ENCODE measurements around the gene PIN4.
"Not testable (repeated sequence)": the region's sequence is repeated elsewhere in the genome, so short reads cannot be mapped to it uniquely, and the experiment has no call there.

The PIN4 gene

DNA sequence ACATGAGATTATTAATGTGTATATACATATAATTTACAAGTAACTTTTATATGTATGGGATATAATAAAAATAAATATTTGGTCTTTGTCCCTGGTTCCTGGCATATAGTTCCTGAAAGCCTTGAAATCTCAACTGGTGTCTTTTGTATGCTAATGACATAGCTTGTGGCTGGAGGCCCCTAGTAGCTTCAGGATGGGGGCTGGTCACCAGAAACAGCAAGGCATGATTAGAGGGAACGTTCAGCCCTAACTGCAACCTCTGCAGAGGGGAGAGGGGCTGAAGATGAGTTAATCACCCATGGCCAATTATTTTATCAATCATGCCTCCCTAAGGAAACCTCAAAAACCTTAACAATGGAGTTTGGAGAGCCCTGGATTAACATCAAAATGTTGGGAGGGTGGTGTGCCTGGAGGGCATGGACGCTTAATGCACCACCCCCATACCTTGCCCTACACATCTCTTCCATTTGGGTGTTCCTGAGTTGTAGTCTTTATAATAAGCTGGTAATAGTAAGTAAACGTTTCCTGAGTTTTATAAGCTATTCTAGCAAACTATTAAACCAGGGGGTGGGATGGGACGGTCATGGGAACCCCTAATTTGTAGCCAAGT is 21.3 kb downstream of the PIN4 start:
- no peak for DNase-seq

- no peak for DNase-seq
Measured at GRCh38 chrX:72203421-72203820, 21.9 kb downstream of the PIN4 start.

DNA sequence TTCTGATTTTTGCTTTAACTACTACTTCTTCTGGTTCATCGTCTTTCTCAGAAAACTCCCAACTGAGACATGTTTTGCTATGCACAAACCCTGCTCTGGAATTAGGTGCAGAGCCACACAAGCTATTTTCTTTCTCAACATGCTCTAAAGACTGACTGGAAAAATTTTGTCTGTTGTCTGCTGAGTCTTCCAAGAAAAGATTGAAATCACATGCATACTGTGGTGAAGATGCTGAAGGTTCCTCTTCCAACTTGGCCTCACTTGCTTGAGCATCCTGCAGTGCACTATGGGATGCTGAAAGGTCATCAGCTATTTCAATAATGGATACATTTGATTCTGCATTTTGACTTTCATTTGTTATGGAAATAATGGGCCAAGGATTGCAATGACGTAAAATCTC is 24.1 kb downstream of the PIN4 start:
- no peak for DNase-seq

DNA sequence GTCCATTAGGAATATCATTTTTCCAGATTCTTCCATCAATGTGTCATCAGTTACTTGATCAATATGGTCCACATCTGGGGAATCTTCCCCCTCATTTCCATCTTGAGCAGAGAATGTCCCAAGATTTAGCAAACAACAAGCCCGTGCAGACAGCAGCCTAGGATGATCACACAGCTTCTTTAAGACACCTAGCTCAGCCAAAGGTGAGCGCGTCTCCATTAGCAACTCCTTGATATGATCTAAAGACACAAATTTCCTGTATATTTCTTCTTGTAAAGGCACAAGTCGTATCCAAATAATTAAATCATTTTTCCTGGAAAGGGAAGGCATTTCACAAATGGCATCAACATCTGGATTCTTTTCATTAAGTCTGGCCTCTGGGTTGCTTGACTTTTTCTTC is 25.8 kb downstream of the PIN4 start:
- DNase-seq, result no peak

- DNase-seq, result peak; percentile 0
Measured at GRCh38 chrX:72208126-72208800, 26.7 kb downstream of the PIN4 start.

GRCh38 chrX:72216973-72217372 is 35.4 kb downstream of the PIN4 start:
- no peak for DNase-seq

DNA sequence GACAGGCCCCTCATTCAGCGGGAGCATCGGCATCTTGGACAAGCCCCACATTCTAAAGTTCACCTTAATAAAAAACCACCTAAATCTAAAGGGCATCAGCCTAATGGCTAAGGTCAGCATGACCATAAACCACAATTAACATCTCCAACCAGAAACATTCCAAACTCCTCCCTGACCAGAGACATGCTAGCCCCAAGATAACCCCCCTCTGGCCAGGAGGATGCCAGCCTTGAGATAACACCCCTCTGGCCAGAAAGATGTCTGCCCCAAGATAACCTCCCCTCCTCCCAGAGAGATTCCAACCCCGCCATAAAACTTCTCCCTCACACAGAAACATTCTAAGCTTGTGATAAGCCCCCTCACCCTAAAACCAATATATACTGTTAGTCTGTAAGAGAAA is 38.8 kb downstream of the PIN4 start:
- DNase-seq, result not testable (repeated sequence)

DNA sequence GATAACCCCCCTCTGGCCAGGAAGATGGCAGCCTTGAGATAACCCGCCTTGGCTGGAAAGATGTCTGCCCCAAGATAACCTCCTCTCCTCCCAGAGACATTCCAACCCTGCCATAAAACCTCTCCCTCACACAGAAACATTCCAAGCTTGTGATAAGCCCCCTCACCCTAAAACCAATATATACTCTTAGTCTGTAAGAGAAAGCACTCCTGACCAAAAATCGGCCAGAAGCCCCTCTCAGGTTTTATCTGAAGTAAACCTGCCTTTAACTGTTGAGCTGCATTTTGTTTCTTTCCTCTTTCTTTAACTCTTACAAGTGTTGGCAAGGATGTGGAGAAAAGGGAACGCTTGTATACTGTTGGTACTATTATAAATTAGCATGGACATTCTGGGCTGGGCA is 48.7 kb downstream of the PIN4 start:
- DNase-seq, result no peak

DNA sequence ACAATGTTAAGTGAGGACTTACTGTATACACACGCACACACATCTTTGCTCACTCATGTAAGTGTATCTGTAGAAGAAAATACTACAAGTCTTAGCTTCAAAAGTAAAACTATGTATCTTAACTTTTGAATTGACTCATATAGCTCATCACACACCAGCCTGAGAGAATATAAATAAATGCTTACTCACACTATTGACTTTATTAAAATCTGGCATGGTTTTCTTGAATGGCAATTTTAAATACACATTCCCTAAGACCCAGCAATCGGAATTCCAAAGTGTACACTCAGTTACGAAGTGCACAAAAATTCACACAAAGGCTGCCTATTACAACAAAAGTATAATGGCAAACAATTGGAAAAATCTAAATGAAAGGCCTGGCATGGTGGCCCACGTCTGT is 55.3 kb downstream of the PIN4 start:
- no peak for DNase-seq

- no peak for DNase-seq
Measured at GRCh38 chrX:72238183-72238582, 56.6 kb downstream of the PIN4 start.

DNA sequence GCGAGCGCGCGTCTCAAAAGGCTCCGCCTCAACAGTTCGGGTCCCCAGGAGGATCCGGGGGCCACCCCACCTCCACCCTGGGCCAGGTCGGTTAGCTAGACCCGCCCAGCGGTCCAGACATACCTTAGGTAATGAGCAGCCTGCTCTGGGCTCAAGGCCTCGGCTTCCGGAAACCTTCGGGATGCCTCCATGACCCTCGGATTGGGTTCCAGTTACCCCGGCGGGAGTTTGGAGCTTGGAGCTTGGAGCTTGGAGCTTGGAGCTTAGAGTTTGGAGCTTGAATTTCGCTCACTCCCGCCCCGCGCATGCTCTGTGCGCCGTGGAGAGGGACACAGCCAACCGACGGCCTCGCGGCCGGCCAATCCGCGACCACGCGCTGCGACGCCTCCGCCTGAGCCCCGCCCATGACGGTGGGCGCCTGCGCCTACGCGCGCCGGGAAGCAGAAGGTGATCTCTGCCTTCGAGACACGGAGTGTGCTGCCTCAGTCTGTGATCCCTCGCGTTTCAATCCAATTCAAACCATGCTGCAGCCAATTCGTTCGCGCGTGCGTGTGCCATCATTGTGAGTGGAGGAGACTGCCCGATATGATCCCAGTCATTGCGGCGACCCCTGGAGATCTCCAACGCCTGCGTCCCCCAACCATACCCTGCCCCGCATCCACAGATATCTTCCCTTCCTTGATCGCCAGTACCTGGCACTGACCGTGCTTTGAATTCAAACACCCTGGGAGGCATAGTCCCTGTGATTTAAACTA is 57.3 kb downstream of the PIN4 start, which contains the start of gene ERCC6L:
ERCC6L (minus strand) TSS at position 307 of the 755 bp plus-strand sequence; CDS start at position 191, 116 bp downstream.
- DNase-seq, result peak; percentile 85

DNA sequence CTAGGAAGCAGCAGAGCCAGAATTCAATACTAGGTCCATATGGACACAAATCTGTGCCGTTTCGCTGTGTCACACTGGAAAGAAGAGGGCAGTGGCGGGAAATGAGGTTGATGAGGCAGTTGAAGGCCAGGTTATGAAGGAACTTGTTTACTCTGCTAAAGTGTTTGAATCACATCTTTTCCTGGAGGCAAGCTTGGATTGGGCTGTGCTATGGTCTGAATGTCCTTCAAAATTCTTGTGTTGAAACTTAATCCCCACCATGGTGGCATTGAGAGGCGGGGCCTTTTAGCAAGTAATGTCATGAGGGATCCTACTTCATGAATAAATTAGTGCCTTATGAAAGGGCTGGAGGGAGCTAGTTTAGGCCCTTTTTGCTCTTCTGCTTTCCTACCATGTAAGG is 59.4 kb downstream of the PIN4 start:
- no peak for DNase-seq

DNA sequence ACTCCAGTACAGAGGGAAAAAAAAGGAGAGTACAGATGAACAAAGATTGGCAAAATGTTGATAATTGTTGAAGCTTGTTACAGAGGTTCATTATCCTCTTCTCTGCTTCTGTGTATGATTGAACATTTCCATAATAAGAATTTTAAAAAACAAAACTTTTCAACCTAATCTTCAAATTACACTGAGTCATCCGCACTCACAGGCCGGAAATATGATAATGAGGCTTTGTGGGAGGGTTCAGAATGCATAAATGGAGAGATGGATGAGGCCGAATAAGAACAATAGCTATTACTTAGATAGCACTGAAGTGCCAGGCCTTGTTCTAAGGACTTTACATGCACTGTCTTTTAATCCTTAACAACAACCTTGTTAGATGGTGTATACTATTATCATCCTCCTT is 61.9 kb downstream of the PIN4 start:
- DNase-seq, result peak; percentile 26

GRCh38 chrX:72245461-72246089 is 64.0 kb downstream of the PIN4 start:
- peak; percentile 50 for DNase-seq

- no peak for DNase-seq
Measured at GRCh38 chrX:72247206-72247942, 65.8 kb downstream of the PIN4 start.
